Cardiac muscle cell (in vitro differentiated cells and primary cell): ENCODE measurements around the gene CREB5. TPM values are rescaled to one million over a fixed set of nuclear protein-coding genes. Genes with fewer than 3 reads are reported as not detected.
A peak's percentile ranks its signal among the peaks of the same experiment; 100 is the strongest.

Experiments used
- DNase-seq, 2 donors: peaks; one replicate each; pipeline versions ENCODE4 v3.0.0 to v3.0.0-alpha.2; 2010 to 2017; ENCODE audit warnings: low read depth in 1 of 2, low spot score in 1 of 2
- H3K27ac ChIP-seq: fragments of 200-600 bp; sonication (generic); 2 replicates; pipeline ENCODE4 v1.5.1; 2016
- H3K27me3 ChIP-seq: fragments of 200-600 bp; sonication (generic); 2 replicates; pipeline ENCODE4 v1.6.0; 2016; ENCODE audit warnings: control low read depth
- H3K36me3 ChIP-seq: fragments of 200-600 bp; sonication (generic); 2 replicates; pipeline ENCODE4 v1.5.1; 2016; ENCODE audit warnings: control low read depth
- H3K4me1 ChIP-seq: fragments of 200-600 bp; sonication (generic); 2 replicates; pipeline ENCODE4 v1.8.1; 2017; ENCODE audit warnings: low read depth, mild to moderate bottlenecking, mixed run types
- H3K4me3 ChIP-seq: fragments of 200-600 bp; sonication (generic); 2 replicates; pipeline ENCODE4 v1.5.1; 2016; ENCODE audit warnings: mild to moderate bottlenecking
- H3K9me3 ChIP-seq: fragments of 200-600 bp; sonication (generic); 2 replicates; pipeline ENCODE4 v1.5.1; 2017; ENCODE audit warnings: low read depth, mild to moderate bottlenecking, control low read depth
- CTCF ChIP-seq: IDR thresholded peaks from 2 replicates; pipeline ENCODE4 v1.5.1; 2012; ENCODE audit warnings: low read depth, mild to moderate bottlenecking, low read length
- polyA plus RNA-seq: library from polyadenylated mRNA; unstranded; fragments of >200 nt; fragmentation: Nextera tagmentation; extraction: Ambion mirVana; gene quantifications from 2 replicates; pipeline ENCODE4 v1.2.1, GENCODE V29; 2016
- total RNA-seq: library from RNA; depleted of rRNA; stranded (reverse); fragments of >200 nt; gene quantifications from 2 replicates; pipeline ENCODE4 v1.2.3, GENCODE V29; 2016

The CREB5 gene
- total and polyA plus RNA-seq, 2 experiments from 2014 or later: 4.6 TPM

GRCh38 chr7:28705350-28705749 is 293.0 kb downstream of the CREB5 start:
- Histone ChIP-seq H3K27me3 (no peaks in the 10 kb centered on the region), H3K36me3 (no peaks in the 10 kb centered on the region), H3K27ac (no peak overlapping the region), H3K9me3 (no peaks in the 10 kb centered on the region), H3K4me1 (peaks cover 31% of the 10 kb centered on the region), H3K4me3 (no peak overlapping the region)
- no peak for TF ChIP-seq CTCF
- DNase-seq: no peak

- Histone ChIP-seq H3K9me3 (no peaks in the 10 kb centered on the region), H3K4me1 (peaks cover 19% of the 10 kb centered on the region), H3K27me3 (no peaks in the 10 kb centered on the region), H3K27ac (no peak overlapping the region), H3K36me3 (no peaks in the 10 kb centered on the region), H3K4me3 (no peak overlapping the region)
- TF ChIP-seq CTCF: no peak
- no peak for DNase-seq
Measured at GRCh38 chr7:28706584-28706983, 294.3 kb downstream of the CREB5 start.

GRCh38 chr7:28707291-28707690 is 295.0 kb downstream of the CREB5 start:
- Histone ChIP-seq H3K4me3 (no peak overlapping the region), H3K9me3 (no peaks in the 10 kb centered on the region), H3K27me3 (no peaks in the 10 kb centered on the region), H3K36me3 (no peaks in the 10 kb centered on the region), H3K27ac (no peak overlapping the region), H3K4me1 (peaks cover 16% of the 10 kb centered on the region)
- no peak for TF ChIP-seq CTCF
- DNase-seq: no peak

GRCh38 chr7:28708033-28708951 is 296.0 kb downstream of the CREB5 start:
- H3K27ac ChIP-seq: no peak overlapping the region
- H3K4me3 ChIP-seq: no peak overlapping the region

GRCh38 chr7:28709748-28710147 is 297.4 kb downstream of the CREB5 start:
- Histone ChIP-seq H3K4me1 (peaks cover 16% of the 10 kb centered on the region), H3K27ac (no peak overlapping the region), H3K36me3 (no peaks in the 10 kb centered on the region), H3K4me3 (no peak overlapping the region), H3K9me3 (no peaks in the 10 kb centered on the region), H3K27me3 (no peaks in the 10 kb centered on the region)
- no peak for DNase-seq
- TF ChIP-seq CTCF: no peak

More at GRCh38 chr7:28708033-28708951, 296.0 kb downstream of the CREB5 start:
- DNase-seq: peak; percentile 34 to 53
- no peaks in the 10 kb centered on the region for H3K9me3 ChIP-seq
- TF ChIP-seq CTCF: no peak
- no peaks in the 10 kb centered on the region for H3K36me3 ChIP-seq
- no peaks in the 10 kb centered on the region for H3K27me3 ChIP-seq
- H3K4me1 ChIP-seq: peaks cover 16% of the 10 kb centered on the region
